Measurements from ENCODE around the gene KCTD5.
"Not testable (repeated sequence)": the region's sequence is repeated elsewhere in the genome, so short reads cannot be mapped to it uniquely, and the experiment has no call there.

KCTD5 gene

GRCh38 chr16:2673066-2673999 lies 9.0 kb upstream of the KCTD5 start:
- DNase-seq: peak; percentile 97

- DNase-seq: no peak
Measured at GRCh38 chr16:2675021-2675420, 7.3 kb upstream of the KCTD5 start.

DNA sequence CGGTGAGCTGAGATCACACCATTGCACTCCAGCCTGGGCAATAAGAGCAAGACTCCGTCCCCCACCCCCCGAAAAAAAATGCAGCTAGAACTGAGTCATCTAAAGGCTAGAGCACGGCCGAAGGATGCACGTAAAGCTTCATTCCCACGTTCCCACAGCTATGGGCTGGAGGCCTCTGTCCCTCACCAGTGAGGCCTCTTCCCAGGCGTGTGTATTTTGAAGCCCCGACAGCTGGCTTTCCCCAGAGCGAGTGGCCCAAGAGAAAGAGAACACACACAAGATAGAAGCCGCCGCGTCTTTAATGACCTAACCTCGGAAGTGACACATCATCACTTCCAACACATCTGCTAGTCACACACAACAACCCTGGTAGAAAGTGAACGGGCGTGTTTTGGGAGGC lies 6.6 kb upstream of the KCTD5 start:
- DNase-seq: no peak

DNA sequence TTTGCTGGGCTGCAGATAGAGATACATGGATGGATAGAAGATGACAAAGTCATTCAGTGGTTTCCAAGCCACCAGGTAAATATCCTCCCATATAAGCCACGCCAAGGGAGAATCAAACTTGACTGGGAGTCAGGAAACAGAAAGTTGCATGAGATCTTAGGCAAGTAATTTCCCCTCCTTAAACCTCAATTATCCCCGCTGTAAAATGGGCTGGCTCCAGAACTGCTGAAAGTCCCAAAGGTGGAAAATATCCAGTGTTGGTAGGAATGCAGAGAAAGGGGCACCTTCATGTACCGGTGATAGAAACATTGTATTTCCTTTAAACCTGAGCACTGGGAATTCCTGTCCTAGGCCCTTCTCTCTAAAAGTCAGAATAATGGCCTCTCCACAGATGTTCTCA lies 5.4 kb upstream of the KCTD5 start:
- DNase-seq: not testable (repeated sequence)

GRCh38 chr16:2678206-2678965 lies 3.9 kb upstream of the KCTD5 start:
- not testable (repeated sequence) for DNase-seq

DNA sequence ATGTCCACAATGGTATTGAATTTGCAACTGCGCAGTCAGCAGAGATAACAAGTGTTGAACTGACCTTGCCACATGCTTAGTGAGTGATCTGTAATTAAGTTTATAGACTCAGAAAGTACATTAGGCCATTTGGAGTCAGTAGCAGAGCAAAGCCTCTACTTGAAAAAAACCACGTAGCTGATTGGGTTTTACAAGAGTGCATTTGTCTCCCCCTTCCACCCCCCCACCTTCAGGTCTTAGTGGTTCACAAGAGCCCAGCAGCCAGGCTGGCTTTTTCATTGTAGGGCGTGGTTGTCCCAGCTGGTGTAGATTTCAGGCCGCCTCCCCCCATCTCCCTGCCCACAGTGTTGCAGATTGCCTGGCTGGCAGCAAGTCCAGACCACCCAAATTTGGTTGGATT lies 2.4 kb upstream of the KCTD5 start:
- DNase-seq: not testable (repeated sequence)

DNA sequence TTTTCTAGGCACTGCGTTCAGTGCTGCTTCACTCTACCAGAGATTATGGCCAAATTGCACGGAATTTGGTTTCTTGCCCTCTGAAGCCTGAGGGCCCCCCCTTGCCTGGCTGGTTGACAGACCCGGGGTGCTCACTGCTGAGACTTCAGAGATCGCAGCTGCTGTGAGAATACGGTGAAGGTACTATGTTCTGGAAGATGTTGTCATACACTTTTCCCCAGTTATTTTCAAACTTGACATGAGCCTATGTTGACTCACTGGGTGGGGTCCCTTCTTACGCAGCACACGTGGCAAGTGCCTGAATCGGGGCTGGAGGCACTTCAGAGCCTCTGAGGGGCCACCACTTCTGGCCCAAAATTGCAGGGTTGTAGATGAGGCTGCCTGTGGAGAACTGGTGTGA lies 2.0 kb upstream of the KCTD5 start:
- DNase-seq: not testable (repeated sequence)

GRCh38 chr16:2683041-2683440 lies 718 bp downstream of the KCTD5 start:
- not testable (repeated sequence) for DNase-seq

DNA sequence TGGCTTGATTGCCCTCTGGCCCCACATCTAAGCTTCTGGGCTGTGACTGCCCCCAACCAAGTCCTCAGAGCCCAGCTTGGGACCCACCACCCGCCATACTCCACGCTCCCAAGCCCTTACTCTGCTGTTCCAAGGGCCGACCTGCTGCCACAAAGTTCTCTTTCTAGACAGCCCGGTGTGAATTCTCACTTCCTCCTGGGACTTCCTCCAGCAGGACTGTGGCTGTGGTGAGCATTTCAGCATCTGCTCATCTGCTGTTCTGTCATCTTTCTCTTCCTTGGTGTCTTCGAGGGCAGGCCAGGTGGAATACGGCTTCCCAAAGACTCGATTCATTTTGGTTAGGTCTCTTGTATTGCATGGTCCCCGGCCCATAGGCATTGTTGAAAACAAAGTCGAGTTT lies 3.8 kb downstream of the KCTD5 start:
- not testable (repeated sequence) for DNase-seq

DNA sequence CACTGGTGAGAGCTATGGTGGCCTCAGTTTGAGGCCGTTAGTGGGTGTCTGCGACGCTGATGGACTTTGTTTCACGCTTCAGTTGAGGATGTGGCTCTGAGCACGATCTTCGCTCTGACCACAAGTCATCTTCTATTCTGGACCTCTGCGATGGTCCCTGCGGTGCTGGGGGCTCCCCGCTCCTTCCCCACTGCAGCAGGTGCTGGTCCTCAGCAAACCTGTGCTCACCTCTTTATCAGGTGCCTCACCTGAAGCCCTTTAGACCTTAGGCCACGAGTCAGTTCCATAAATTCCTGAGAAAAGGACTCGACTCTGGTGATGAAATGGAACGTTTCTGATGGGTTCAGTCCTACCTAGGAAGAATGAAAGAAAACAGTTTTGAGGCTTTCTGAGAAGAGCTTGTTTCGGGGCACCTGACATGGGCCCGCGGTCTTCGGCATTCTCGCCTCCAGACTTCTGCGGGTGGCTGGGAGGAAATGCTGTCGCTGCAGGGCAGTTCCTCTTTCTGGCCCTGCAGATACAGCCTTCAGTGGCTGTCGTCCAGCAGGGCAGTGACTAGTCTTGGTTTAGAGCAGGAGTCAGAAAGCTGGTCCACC lies 4.7 kb downstream of the KCTD5 start:
- DNase-seq: no peak

- no peak for DNase-seq
Measured at GRCh38 chr16:2687531-2688308, 5.4 kb downstream of the KCTD5 start.

DNA sequence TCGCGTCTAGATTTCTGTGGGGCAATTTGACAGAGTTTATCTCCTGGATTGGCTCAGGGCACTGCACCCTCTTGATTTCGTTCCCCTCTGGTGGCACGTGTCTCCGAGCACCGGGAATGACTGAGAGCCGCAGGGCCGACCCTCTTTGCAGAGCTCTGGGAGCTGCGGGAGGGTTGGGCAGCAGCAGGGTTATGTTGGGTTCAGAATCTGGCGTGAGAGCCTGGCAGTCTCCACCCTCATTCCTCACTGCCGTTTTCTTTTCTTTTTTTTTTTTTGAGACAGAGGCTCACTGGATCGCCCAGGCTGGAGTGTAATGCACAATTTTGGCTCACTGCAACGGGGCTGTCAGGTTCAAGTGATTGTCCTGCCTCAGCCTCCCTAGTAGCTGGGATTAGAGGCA lies 7.1 kb downstream of the KCTD5 start:
- DNase-seq: not testable (repeated sequence)

GRCh38 chr16:2689968-2690801 lies 7.9 kb downstream of the KCTD5 start:
- no peak for DNase-seq

GRCh38 chr16:2690852-2691251 lies 8.5 kb downstream of the KCTD5 start:
- DNase-seq: no peak

- no peak for DNase-seq
Measured at GRCh38 chr16:2691491-2692248, 9.3 kb downstream of the KCTD5 start.

DNA sequence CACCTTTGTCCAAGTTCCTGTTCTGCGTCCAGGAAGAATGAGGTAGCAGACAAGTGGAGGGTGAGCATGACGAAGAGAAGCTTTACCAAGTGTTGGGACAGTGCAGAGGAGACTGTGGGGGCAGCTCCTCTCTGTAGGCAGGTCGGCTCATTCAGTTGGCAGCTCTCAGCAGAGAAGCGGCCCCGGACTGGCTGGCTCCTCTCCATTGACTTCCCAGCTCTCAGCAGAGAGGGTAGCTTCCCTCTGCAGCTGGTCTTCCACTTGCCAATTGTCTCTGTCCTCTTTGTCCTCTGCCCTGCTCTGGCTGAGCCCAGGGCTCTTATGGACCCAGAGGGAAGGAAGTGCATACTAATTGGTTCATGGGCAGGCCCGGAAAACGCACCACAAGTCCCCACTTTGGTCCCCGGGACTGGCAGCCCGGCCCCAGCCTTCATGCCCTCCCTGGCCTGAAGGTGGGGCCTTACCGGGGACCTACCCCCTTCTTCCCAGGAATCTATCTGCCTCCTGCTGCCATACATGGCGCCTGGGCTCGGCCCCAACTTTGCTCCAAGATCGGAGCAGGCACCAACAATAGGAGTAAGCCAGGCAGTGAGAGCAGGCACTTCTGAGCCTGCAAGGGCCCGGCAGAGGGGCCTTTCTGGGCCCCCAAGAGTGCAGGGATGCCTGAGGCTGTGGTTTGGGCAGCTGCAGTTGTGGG lies 10.1 kb downstream of the KCTD5 start:
- DNase-seq: no peak

GRCh38 chr16:2692948-2693651 lies 10.8 kb downstream of the KCTD5 start:
- DNase-seq: no peak

- DNase-seq: not testable (repeated sequence)
Measured at GRCh38 chr16:2696601-2697250, 14.4 kb downstream of the KCTD5 start.

DNA sequence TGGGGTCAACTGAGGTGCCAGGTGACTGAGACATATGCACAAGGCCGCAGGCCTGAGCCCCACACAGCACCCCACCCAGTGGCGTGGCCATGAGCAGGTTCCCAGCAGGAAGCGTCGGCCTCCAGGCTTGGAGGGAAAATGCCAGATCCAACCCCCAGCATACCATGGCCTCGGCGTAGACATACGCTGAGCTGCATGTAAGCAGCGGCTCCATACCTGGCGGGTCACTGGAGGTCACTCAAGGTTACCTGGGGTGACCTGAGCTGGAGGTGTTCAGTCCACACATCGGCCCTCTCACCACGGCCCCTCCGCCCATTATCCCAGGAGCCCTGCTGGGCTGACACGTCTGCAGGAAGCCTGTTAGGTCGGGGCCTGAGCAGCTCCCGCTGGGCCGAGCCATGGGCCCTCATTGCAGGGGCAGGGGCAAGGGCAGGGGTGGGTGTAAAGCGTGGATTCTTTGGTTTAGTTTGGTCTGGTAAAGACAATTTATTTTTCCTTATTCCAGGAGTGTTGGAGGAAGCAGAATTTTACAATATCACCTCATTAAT lies 15.2 kb downstream of the KCTD5 start:
- no peak for DNase-seq

Measured in CD4-positive, alpha-beta T cell treated with Interleukin-6 for 4 hours (primary cell).